GM12878 (cell line): ENCODE data around the gene TMEM91. TPM values are rescaled to one million over a fixed set of nuclear protein-coding genes. Genes with fewer than 3 reads are reported as not detected.
A peak's percentile ranks its signal among the peaks of the same experiment; 100 is the strongest.

ENCODE experiments used
- BCL11A ChIP-seq: IDR thresholded peaks from 2 replicates; pipeline ENCODE4 v1.6.1; 2011; ENCODE audit warnings: low read depth, low read length
- CHD4 ChIP-seq: fragments of 200-600 bp; sonication (generic); IDR thresholded peaks from 2 replicates; pipeline ENCODE4 v1.6.1; 2016; ENCODE audit warnings: mild to moderate bottlenecking
- GABPA ChIP-seq: IDR thresholded peaks from 2 replicates; pipeline ENCODE4 v1.6.1; 2014; ENCODE audit warnings: antibody characterized with exemption, low read depth, mild to moderate bottlenecking, inconsistent platforms
- HDGF ChIP-seq: fragments of 450-650 bp; IDR thresholded peaks from 2 replicates; pipeline ENCODE4 v1.6.1; 2016; ENCODE audit warnings: antibody characterized with exemption
- IKZF1 ChIP-seq: fragments of 450-650 bp; conservative IDR thresholded peaks from 2 replicates; pipeline ENCODE4 v1.6.1; 2017; ENCODE audit warnings: antibody characterized with exemption, mild to moderate bottlenecking
- MYB ChIP-seq: fragments of 150-350 bp; IDR thresholded peaks from 2 replicates; pipeline ENCODE4 v1.6.1; 2014; ENCODE audit warnings: mild to moderate bottlenecking, low read depth, low read length, borderline replicate concordance
- PAX8 ChIP-seq: fragments of 450-650 bp; IDR thresholded peaks from 2 replicates; pipeline ENCODE4 v1.6.1; 2017; ENCODE audit warnings: mild to moderate bottlenecking, moderate library complexity
- RAD21 ChIP-seq: IDR thresholded peaks from 2 replicates; pipeline ENCODE4 v1.6.1; 2011; ENCODE audit warnings: mild to moderate bottlenecking, low read depth, low read length, moderate library complexity; ENCODE audit not compliant: insufficient read depth
- RAD51 ChIP-seq: fragments of 450-650 bp; IDR thresholded peaks from 2 replicates; pipeline ENCODE4 v1.6.1; 2016; ENCODE audit warnings: moderate library complexity, mild to moderate bottlenecking, inconsistent platforms
- RCOR1 ChIP-seq: conservative IDR thresholded peaks from 2 replicates; pipeline ENCODE4 v1.6.1; 2012; ENCODE audit warnings: low read depth, low read length, improper control_type of control experiment
- RFX5 ChIP-seq: IDR thresholded peaks from 2 replicates; pipeline ENCODE4 v1.6.1; 2011; ENCODE audit warnings: low read depth, low read length, improper control_type of control experiment
- SMAD1 ChIP-seq: fragments of 450-650 bp; IDR thresholded peaks from 2 replicates; pipeline ENCODE4 v1.6.1; 2018; ENCODE audit warnings: mild to moderate bottlenecking, low read depth; ENCODE audit not compliant: partially characterized antibody
- SMC3 ChIP-seq: IDR thresholded peaks from 2 replicates; pipeline ENCODE4 v1.6.1; 2011; ENCODE audit warnings: low read length, improper control_type of control experiment, borderline replicate concordance
- SREBF1 ChIP-seq: IDR thresholded peaks from 2 replicates; pipeline ENCODE4 v1.6.1; 2012; ENCODE audit warnings: mild to moderate bottlenecking, low read length
- STAT3 ChIP-seq: IDR thresholded peaks from 2 replicates; pipeline ENCODE4 v1.6.1; 2011; ENCODE audit warnings: low read depth, low read length, improper control_type of control experiment
- TBL1XR1 ChIP-seq: IDR thresholded peaks from 2 replicates; pipeline ENCODE4 v1.6.1; 2012; ENCODE audit warnings: low read depth, low read length, improper control_type of control experiment
- YY1 ChIP-seq: IDR thresholded peaks from 2 replicates; pipeline ENCODE4 v1.6.1; 2011; ENCODE audit warnings: low read depth, mild to moderate bottlenecking, low read length
- ZBED1 ChIP-seq: IDR thresholded peaks from 2 replicates; pipeline ENCODE4 v1.6.1; 2016; ENCODE audit warnings: borderline replicate concordance
- ZZZ3 ChIP-seq: IDR thresholded peaks from 2 replicates; pipeline ENCODE4 v1.6.1; 2011; ENCODE audit warnings: low read depth; ENCODE audit not compliant: control insufficient read depth, insufficient read length
- polyA plus RNA-seq, 11 experiments: library from polyadenylated mRNA; depleted of rRNA in 4 of 11; unstranded in 6 of 11; stranded (reverse) in 5 of 11; fragments of >200 nt; fragmentation: Nextera tagmentation in 4 of 11; fragmentation: Illumina TruSeq in 1 of 11; extraction: Ambion mirVana in 4 of 11; extraction: Trizol in 1 of 11; gene quantifications; 1 replicate in 1 of 11; 2 replicates in 10 of 11; pipeline versions ENCODE4 v1.2.1 to v1.2.3, GENCODE V29; 2011 to 2016; ENCODE audit warnings: inconsistent platforms in 2 of 11, missing spikeins in 2 of 11, low read depth in 1 of 11
- total RNA-seq, 4 experiments: library from RNA; depleted of rRNA in 3 of 4; stranded (reverse); fragments of >200 nt in 3 of 4; fragmentation: Illumina TruSeq in 1 of 4; extraction: Trizol in 1 of 4; gene quantifications; 2 replicates each; pipeline versions ENCODE4 v1.2.1 to v1.2.3, GENCODE V29; 2013 to 2021
- TF ChIP-seq, protein P1 (sequence below): fragments of 450-650 bp; IDR thresholded peaks from 2 replicates; pipeline ENCODE4 v1.6.1; 2017; ENCODE audit warnings: mild to moderate bottlenecking, moderate library complexity
- TF ChIP-seq, protein P2 (sequence below): fragments of 450-650 bp; IDR thresholded peaks from 2 replicates; pipeline ENCODE4 v1.6.1; 2016; ENCODE audit warnings: mild to moderate bottlenecking
- TF ChIP-seq, protein P3 (sequence below): fragments of 450-650 bp; IDR thresholded peaks from 2 replicates; pipeline ENCODE4 v1.6.1; 2017; ENCODE audit warnings: borderline replicate concordance
- TF ChIP-seq, protein P4 (sequence below): IDR thresholded peaks from 2 replicates; pipeline ENCODE4 v1.6.1; 2012; ENCODE audit warnings: low read depth, low read length, improper control_type of control experiment
- TF ChIP-seq, protein P5 (sequence below): IDR thresholded peaks from 2 replicates; pipeline ENCODE4 v1.6.1; 2011; ENCODE audit warnings: low read depth, mild to moderate bottlenecking, low read length, moderate library complexity, borderline replicate concordance; ENCODE audit errors: extremely low read depth

TMEM91 gene
- total and polyA plus RNA-seq, 10 of the 15 experiments (the other 5 are each of a cell fraction or from before 2014, with no cell fraction given): 1.5 to 5.5 (median 2.7) TPM

DNA sequence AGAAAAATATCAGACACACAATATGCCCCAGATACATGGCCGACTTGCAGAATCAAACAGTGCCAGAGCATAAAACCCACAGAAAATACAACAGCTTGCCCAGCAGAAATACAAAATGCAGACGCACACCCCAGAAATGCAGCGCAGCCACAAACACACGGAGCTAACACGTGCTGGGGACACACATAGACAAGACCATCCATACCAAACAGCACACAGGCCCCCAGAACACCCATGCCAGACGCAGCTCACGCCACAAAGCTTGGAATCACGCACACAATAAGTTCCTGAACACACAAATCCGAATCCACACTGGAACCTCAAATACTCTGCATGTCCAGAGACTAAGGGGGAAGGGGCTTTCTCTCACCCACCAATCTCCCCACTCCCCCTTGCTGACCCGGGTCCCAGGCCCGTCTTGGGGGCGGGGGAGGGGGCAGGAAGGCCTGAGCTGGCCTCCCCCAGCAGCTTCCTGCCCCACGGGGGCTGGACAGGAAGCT is 49.2 kb upstream of the TMEM91 start (continued):
- TF ChIP-seq, protein P1, sequence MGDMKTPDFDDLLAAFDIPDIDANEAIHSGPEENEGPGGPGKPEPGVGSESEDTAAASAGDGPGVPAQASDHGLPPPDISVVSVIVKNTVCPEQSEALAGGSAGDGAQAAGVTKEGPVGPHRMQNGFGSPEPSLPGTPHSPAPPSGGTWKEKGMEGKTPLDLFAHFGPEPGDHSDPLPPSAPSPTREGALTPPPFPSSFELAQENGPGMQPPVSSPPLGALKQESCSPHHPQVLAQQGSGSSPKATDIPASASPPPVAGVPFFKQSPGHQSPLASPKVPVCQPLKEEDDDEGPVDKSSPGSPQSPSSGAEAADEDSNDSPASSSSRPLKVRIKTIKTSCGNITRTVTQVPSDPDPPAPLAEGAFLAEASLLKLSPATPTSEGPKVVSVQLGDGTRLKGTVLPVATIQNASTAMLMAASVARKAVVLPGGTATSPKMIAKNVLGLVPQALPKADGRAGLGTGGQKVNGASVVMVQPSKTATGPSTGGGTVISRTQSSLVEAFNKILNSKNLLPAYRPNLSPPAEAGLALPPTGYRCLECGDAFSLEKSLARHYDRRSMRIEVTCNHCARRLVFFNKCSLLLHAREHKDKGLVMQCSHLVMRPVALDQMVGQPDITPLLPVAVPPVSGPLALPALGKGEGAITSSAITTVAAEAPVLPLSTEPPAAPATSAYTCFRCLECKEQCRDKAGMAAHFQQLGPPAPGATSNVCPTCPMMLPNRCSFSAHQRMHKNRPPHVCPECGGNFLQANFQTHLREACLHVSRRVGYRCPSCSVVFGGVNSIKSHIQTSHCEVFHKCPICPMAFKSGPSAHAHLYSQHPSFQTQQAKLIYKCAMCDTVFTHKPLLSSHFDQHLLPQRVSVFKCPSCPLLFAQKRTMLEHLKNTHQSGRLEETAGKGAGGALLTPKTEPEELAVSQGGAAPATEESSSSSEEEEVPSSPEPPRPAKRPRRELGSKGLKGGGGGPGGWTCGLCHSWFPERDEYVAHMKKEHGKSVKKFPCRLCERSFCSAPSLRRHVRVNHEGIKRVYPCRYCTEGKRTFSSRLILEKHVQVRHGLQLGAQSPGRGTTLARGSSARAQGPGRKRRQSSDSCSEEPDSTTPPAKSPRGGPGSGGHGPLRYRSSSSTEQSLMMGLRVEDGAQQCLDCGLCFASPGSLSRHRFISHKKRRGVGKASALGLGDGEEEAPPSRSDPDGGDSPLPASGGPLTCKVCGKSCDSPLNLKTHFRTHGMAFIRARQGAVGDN: no peak
- TF ChIP-seq RAD21 (no peak), GABPA (peak; percentile 79; the same call in 1 of the 2 replicates), MYB (no peak), STAT3 (no peak), HDGF (peak; percentile 17; the same call in 1 of the 2 replicates), RCOR1 (no peak), SMAD1 (peak; percentile 15), YY1 (no peak), ZZZ3 (no peak), TBL1XR1 (no peak), RAD51 (no peak), BCL11A (no peak), SMC3 (no peak), SREBF1 (no peak), IKZF1 (no peak), PAX8 (no peak), RFX5 (no peak), CHD4 (no peak), ZBED1 (no peak)
- TF ChIP-seq, protein P2, sequence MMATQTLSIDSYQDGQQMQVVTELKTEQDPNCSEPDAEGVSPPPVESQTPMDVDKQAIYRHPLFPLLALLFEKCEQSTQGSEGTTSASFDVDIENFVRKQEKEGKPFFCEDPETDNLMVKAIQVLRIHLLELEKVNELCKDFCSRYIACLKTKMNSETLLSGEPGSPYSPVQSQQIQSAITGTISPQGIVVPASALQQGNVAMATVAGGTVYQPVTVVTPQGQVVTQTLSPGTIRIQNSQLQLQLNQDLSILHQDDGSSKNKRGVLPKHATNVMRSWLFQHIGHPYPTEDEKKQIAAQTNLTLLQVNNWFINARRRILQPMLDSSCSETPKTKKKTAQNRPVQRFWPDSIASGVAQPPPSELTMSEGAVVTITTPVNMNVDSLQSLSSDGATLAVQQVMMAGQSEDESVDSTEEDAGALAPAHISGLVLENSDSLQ: no peak; the same call in 1 of the 2 replicates
- TF ChIP-seq, protein P3, sequence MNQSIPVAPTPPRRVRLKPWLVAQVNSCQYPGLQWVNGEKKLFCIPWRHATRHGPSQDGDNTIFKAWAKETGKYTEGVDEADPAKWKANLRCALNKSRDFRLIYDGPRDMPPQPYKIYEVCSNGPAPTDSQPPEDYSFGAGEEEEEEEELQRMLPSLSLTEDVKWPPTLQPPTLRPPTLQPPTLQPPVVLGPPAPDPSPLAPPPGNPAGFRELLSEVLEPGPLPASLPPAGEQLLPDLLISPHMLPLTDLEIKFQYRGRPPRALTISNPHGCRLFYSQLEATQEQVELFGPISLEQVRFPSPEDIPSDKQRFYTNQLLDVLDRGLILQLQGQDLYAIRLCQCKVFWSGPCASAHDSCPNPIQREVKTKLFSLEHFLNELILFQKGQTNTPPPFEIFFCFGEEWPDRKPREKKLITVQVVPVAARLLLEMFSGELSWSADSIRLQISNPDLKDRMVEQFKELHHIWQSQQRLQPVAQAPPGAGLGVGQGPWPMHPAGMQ: no peak
- TF ChIP-seq, protein P4, sequence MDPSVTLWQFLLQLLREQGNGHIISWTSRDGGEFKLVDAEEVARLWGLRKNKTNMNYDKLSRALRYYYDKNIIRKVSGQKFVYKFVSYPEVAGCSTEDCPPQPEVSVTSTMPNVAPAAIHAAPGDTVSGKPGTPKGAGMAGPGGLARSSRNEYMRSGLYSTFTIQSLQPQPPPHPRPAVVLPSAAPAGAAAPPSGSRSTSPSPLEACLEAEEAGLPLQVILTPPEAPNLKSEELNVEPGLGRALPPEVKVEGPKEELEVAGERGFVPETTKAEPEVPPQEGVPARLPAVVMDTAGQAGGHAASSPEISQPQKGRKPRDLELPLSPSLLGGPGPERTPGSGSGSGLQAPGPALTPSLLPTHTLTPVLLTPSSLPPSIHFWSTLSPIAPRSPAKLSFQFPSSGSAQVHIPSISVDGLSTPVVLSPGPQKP: no peak
- TF ChIP-seq, protein P5, sequence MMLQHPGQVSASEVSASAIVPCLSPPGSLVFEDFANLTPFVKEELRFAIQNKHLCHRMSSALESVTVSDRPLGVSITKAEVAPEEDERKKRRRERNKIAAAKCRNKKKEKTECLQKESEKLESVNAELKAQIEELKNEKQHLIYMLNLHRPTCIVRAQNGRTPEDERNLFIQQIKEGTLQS: no peak
